Suprapubic skin (tissue), 3 donors: ENCODE results near the gene DOCK8.
"Not testable (repeated sequence)": the region's sequence is repeated elsewhere in the genome, so short reads cannot be mapped to it uniquely, and the experiment has no call there.

Experiments
- CTCF ChIP-seq, 2 donors: fragments of 200-600 bp in 1 of 2; fragments of 450-650 bp in 1 of 2; sonication (generic) in 1 of 2; IDR thresholded peaks; one replicate each; pipeline ENCODE4 v1.5.1; 2016 to 2019; ENCODE audit warnings: antibody characterized with exemption in 2 of 2, mild to moderate bottlenecking in 1 of 2, moderate library complexity in 1 of 2
- EP300 ChIP-seq: sonication (generic); formaldehyde crosslinking; IDR thresholded peaks from one replicate; pipeline ENCODE4 v1.6.1; 2017; ENCODE audit warnings: antibody characterized with exemption
- POLR2A ChIP-seq, 2 donors: fragments of 450-650 bp; IDR thresholded peaks; one replicate each; pipeline ENCODE4 v1.6.1; 2017; ENCODE audit warnings: antibody characterized with exemption in 2 of 2, mild to moderate bottlenecking in 2 of 2, moderate library complexity in 2 of 2

- not testable (repeated sequence) for TF ChIP-seq POLR2A (IDR thresholded peaks at IDR 0.05); EP300; CTCF (IDR thresholded peaks at IDR 0.05)
Observed at GRCh38 chr9:199601-200000, 15.1 kb upstream of the DOCK8 start.
